ENCODE measurements around the gene DHX35.

DHX35 gene

DNA sequence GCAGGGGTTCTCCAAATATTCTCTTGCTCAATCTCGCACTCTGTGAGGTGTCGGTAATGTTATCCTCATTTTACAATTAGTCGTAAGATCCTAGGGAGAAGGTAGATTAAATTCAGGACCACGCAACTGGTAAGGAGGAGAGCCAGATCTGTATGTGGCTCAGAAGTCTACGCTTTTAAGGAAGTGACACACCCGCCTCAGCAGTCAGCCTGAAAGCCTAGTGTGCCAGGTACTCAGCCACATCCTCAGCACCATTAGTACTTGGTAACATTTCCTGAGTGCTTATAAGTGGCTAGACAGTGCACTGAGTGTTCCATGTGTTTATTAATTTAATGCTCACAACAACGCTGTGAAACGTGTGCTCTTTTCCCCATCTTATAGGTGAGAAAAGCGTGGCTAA, 63.7 kb downstream of the DHX35 start:
- Histone ChIP-seq H3K9me3 (ENCODE audit: control insufficient read depth, insufficient read depth, low read length) (no peaks in the 10 kb centered on the region), H3K36me3 (ENCODE audit: control insufficient read depth, insufficient read depth, low read length) (peaks cover 80% of the 10 kb centered on the region), H3K27ac (ENCODE audit: low read depth, low read length) (no peak overlapping the region), H3K27me3 (ENCODE audit: control insufficient read depth, insufficient read depth, low read length) (no peaks in the 10 kb centered on the region), H3K4me3 (ENCODE audit: low read depth, low read length) (no peak overlapping the region), H3K4me1 (ENCODE audit: control insufficient read depth, insufficient read depth, low read length) (no peaks in the 10 kb centered on the region), H3K9ac (ENCODE audit: low read depth, low read length) (no peak overlapping the region)

DNA sequence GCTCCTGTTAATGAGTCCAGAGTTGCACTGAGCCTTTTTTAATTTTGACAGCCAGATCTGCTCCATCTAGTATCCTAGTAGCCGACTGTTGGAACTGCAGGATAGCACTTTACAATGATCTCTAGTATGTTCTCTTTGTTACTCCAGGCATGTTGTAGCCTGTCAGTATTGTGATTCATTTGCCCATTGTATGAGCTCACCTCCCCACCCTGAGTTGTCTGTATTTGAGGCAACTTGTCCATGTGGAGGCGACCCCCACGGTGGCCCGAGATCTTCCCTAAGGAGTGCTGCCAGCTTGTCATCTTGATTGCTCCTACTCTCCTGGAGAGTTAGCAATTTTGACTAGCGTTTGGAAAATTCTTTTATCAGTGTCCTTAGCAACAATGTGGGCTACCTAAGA, 67.2 kb downstream of the DHX35 start:
- H3K9ac ChIP-seq (ENCODE audit: low read depth, low read length): no peak overlapping the region
- H3K36me3 ChIP-seq (ENCODE audit: control insufficient read depth, insufficient read depth, low read length): peaks cover 72% of the 10 kb centered on the region
- H3K4me3 ChIP-seq (ENCODE audit: low read depth, low read length): no peak overlapping the region
- no peaks in the 10 kb centered on the region for H3K4me1 ChIP-seq (ENCODE audit: control insufficient read depth, insufficient read depth, low read length)
- H3K27me3 ChIP-seq (ENCODE audit: control insufficient read depth, insufficient read depth, low read length): no peaks in the 10 kb centered on the region
- no peak overlapping the region for H3K27ac ChIP-seq (ENCODE audit: low read depth, low read length)
- no peaks in the 10 kb centered on the region for H3K9me3 ChIP-seq (ENCODE audit: control insufficient read depth, insufficient read depth, low read length)

DNA sequence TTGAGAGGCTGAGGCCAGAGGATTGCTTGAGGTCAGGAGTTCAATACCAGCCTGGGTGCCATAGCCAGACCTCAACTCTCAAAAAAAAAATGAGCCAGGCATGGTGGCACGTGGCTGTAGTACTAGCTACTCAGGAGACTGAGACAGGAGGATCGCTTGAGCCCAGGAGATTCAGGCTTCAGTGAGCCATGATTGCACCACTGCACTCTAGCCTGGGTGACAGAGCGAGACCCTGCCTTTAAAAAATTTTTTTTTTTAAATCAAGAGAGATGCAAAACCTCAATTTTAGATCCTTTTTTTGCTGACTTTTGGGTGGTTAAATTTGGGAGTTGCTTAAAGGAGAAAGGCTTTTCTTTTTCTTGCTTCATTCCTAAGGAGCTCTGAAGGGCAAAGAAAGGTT, 70.9 kb downstream of the DHX35 start:
- Histone ChIP-seq H3K9ac (ENCODE audit: low read depth, low read length) (no peak overlapping the region), H3K9me3 (ENCODE audit: control insufficient read depth, insufficient read depth, low read length) (no peaks in the 10 kb centered on the region), H3K4me1 (ENCODE audit: control insufficient read depth, insufficient read depth, low read length) (no peaks in the 10 kb centered on the region), H3K36me3 (ENCODE audit: control insufficient read depth, insufficient read depth, low read length) (peaks cover 73% of the 10 kb centered on the region), H3K27ac (ENCODE audit: low read depth, low read length) (no peak overlapping the region), H3K27me3 (ENCODE audit: control insufficient read depth, insufficient read depth, low read length) (no peaks in the 10 kb centered on the region), H3K4me3 (ENCODE audit: low read depth, low read length) (no peak overlapping the region)

DNA sequence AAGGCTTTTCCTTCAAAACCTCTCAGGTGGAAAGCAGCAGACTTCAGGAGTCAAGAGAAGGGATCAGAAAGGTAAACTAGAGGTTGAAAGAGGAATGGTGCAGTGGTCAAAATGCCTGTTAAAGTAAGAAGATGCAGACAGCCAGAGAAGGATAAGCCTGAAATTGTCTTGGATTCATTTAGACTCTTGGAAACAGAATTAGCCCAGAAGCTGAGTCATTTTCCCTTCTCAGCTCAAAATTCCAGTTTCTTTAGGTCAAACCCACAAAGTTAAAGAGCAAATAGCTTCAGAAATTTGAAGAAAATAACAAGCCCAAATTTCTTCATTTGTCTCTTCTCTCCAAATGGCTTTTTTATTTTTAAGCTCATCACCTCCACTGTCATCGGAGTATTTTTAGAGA, 73.9 kb downstream of the DHX35 start:
- Histone ChIP-seq H3K27ac (ENCODE audit: low read depth, low read length) (no peak overlapping the region), H3K36me3 (ENCODE audit: control insufficient read depth, insufficient read depth, low read length) (peaks cover 87% of the 10 kb centered on the region), H3K9me3 (ENCODE audit: control insufficient read depth, insufficient read depth, low read length) (no peaks in the 10 kb centered on the region), H3K27me3 (ENCODE audit: control insufficient read depth, insufficient read depth, low read length) (no peaks in the 10 kb centered on the region), H3K4me1 (ENCODE audit: control insufficient read depth, insufficient read depth, low read length) (no peaks in the 10 kb centered on the region), H3K9ac (ENCODE audit: low read depth, low read length) (no peak overlapping the region), H3K4me3 (ENCODE audit: low read depth, low read length) (no peak overlapping the region)

DNA sequence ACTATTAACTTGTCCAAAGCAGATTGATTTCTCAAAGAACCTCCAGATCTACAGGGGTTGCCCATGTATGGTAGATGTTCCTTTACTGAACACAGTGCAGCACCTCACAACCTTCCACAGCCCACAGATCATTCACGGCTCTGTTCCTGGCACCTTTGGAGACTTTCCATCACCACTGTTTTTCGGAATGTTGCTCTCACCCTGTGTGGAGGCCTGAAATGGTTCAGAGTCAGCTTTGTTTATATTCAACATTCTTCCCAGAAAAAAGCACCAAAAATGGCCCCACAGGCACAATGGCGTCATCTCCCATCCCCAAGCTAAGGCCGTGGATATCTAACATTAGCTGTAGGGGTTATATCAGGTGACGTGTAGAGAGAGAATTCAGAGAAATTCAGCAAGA, 74.7 kb downstream of the DHX35 start:
- Histone ChIP-seq H3K36me3 (ENCODE audit: control insufficient read depth, insufficient read depth, low read length) (peaks cover 80% of the 10 kb centered on the region), H3K27ac (ENCODE audit: low read depth, low read length) (no peak overlapping the region), H3K4me3 (ENCODE audit: low read depth, low read length) (no peak overlapping the region), H3K9me3 (ENCODE audit: control insufficient read depth, insufficient read depth, low read length) (no peaks in the 10 kb centered on the region), H3K27me3 (ENCODE audit: control insufficient read depth, insufficient read depth, low read length) (no peaks in the 10 kb centered on the region), H3K9ac (ENCODE audit: low read depth, low read length) (no peak overlapping the region), H3K4me1 (ENCODE audit: control insufficient read depth, insufficient read depth, low read length) (no peaks in the 10 kb centered on the region)

DNA sequence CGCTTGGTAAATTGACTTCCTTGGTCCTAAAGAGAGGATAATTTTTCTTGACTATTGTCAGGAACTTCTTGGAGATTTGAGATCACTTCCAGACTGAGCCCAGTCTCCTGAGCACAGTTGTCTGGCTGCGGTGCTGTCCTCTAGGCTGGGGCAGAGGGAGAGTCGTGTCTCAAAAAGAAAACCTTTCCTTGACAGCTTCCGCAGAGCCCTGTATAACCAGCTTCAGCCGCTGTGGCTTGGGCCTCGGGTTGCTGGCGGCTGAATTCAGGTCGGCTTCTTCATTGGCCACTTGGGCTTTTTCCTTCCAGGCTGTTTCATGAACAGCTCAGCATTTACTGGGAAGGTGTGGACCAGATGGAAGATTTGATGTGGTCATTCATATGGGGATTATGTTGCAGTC, 75.9 kb downstream of the DHX35 start:
- Histone ChIP-seq H3K9me3 (ENCODE audit: control insufficient read depth, insufficient read depth, low read length) (no peaks in the 10 kb centered on the region), H3K4me3 (ENCODE audit: low read depth, low read length) (no peak overlapping the region), H3K27ac (ENCODE audit: low read depth, low read length) (no peak overlapping the region), H3K27me3 (ENCODE audit: control insufficient read depth, insufficient read depth, low read length) (no peaks in the 10 kb centered on the region), H3K36me3 (ENCODE audit: control insufficient read depth, insufficient read depth, low read length) (peaks cover 82% of the 10 kb centered on the region), H3K4me1 (ENCODE audit: control insufficient read depth, insufficient read depth, low read length) (no peaks in the 10 kb centered on the region), H3K9ac (ENCODE audit: low read depth, low read length) (no peak overlapping the region)

DNA sequence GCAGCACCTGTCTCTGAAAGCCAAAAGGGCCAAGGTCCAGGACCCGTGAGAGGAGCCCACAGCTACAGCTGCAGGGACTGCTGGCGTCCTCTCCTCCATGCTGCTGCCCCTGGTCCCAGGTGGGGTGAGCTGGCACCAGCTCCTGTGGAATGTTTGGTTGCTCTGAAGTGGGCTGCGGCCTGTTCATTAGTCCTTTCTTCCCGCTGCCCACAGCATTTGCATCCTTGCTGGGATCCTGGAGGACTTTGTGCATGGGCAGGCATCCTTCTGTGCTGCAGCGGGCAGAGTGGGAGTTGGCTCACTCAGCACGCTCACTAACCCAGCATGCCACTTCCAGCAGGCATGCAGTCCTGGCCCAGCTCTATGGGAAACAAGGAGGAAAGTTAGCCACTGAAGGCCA, 76.4 kb downstream of the DHX35 start:
- no peak overlapping the region for H3K4me3 ChIP-seq (ENCODE audit: low read depth, low read length)
- H3K4me1 ChIP-seq (ENCODE audit: control insufficient read depth, insufficient read depth, low read length): no peaks in the 10 kb centered on the region
- peaks cover 81% of the 10 kb centered on the region for H3K36me3 ChIP-seq (ENCODE audit: control insufficient read depth, insufficient read depth, low read length)
- no peaks in the 10 kb centered on the region for H3K9me3 ChIP-seq (ENCODE audit: control insufficient read depth, insufficient read depth, low read length)
- no peak overlapping the region for H3K9ac ChIP-seq (ENCODE audit: low read depth, low read length)
- no peak overlapping the region for H3K27ac ChIP-seq (ENCODE audit: low read depth, low read length)
- no peaks in the 10 kb centered on the region for H3K27me3 ChIP-seq (ENCODE audit: control insufficient read depth, insufficient read depth, low read length)

DNA sequence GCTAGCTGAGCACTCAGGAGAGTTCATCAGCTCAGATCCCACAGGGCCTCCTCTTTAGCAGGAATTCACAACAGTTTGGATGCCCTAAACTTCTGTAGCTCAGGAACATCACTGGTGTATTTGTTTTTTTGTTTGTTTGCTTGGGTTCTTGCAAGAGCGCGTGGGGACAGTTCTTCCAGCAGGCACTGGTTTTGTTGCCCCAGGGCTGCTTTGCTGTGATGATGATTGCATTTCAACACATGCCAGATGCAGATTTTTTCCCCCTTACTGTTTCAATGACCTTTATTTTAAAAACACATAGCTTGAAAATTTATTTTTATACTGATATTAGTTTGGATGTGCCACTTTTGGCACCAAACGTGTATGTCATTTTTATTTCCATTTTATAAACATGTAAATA, 77.1 kb downstream of the DHX35 start:
- H3K4me1 ChIP-seq (ENCODE audit: control insufficient read depth, insufficient read depth, low read length): no peaks in the 10 kb centered on the region
- H3K9ac ChIP-seq (ENCODE audit: low read depth, low read length): no peak overlapping the region
- H3K27me3 ChIP-seq (ENCODE audit: control insufficient read depth, insufficient read depth, low read length): no peaks in the 10 kb centered on the region
- H3K4me3 ChIP-seq (ENCODE audit: low read depth, low read length): no peak overlapping the region
- H3K9me3 ChIP-seq (ENCODE audit: control insufficient read depth, insufficient read depth, low read length): no peaks in the 10 kb centered on the region
- H3K27ac ChIP-seq (ENCODE audit: low read depth, low read length): no peak overlapping the region
- H3K36me3 ChIP-seq (ENCODE audit: control insufficient read depth, insufficient read depth, low read length): peaks cover 73% of the 10 kb centered on the region

DNA sequence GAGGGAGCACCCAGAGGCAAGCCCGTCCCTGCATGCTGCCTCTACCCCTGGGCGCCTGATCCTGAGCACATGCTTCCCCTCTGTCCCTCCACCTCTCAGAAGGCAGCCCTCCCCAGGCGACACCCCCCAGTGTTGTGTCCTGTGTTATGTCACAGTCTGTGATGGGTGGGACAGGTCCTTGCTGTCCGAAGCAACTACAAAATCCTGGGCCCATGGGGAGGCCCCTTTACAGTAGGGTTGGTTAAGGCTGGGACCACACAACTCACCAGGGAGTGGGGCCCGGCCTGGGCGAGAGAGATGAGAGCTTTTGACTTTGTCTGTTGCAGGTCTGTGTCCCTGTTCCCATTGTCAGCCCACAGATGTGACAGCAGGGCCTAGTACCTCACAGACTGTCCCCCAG, 78.0 kb downstream of the DHX35 start:
- H3K4me3 ChIP-seq (ENCODE audit: low read depth, low read length): no peak overlapping the region
- H3K9me3 ChIP-seq (ENCODE audit: control insufficient read depth, insufficient read depth, low read length): no peaks in the 10 kb centered on the region
- H3K27ac ChIP-seq (ENCODE audit: low read depth, low read length): no peak overlapping the region
- H3K9ac ChIP-seq (ENCODE audit: low read depth, low read length): no peak overlapping the region
- peaks cover 65% of the 10 kb centered on the region for H3K36me3 ChIP-seq (ENCODE audit: control insufficient read depth, insufficient read depth, low read length)
- no peaks in the 10 kb centered on the region for H3K27me3 ChIP-seq (ENCODE audit: control insufficient read depth, insufficient read depth, low read length)
- H3K4me1 ChIP-seq (ENCODE audit: control insufficient read depth, insufficient read depth, low read length): no peaks in the 10 kb centered on the region

DNA sequence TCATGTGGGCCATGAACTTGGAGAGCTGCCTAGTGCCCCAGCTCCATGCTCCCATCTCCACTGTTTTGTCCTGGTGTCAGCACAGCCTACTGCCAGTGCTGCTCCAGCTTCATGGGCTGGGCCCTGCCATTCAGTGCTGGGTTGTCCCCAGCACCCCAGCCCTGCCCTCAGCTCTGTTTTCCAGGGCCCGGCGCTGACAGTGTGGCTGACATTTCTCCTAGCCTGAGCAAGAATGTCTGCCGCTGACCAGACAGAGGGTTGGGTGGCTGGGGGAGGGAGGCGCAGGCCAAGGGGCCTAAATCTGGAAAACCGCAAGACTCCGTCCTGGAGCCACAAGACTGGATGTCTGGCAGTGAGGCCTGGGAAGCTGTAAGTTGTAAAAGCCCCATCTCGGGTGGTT, 78.9 kb downstream of the DHX35 start:
- H3K4me3 ChIP-seq (ENCODE audit: low read depth, low read length): no peak overlapping the region
- no peak overlapping the region for H3K27ac ChIP-seq (ENCODE audit: low read depth, low read length)
- H3K9ac ChIP-seq (ENCODE audit: low read depth, low read length): no peak overlapping the region
- no peaks in the 10 kb centered on the region for H3K9me3 ChIP-seq (ENCODE audit: control insufficient read depth, insufficient read depth, low read length)
- no peaks in the 10 kb centered on the region for H3K27me3 ChIP-seq (ENCODE audit: control insufficient read depth, insufficient read depth, low read length)
- peaks cover 56% of the 10 kb centered on the region for H3K36me3 ChIP-seq (ENCODE audit: control insufficient read depth, insufficient read depth, low read length)
- no peaks in the 10 kb centered on the region for H3K4me1 ChIP-seq (ENCODE audit: control insufficient read depth, insufficient read depth, low read length)

DNA sequence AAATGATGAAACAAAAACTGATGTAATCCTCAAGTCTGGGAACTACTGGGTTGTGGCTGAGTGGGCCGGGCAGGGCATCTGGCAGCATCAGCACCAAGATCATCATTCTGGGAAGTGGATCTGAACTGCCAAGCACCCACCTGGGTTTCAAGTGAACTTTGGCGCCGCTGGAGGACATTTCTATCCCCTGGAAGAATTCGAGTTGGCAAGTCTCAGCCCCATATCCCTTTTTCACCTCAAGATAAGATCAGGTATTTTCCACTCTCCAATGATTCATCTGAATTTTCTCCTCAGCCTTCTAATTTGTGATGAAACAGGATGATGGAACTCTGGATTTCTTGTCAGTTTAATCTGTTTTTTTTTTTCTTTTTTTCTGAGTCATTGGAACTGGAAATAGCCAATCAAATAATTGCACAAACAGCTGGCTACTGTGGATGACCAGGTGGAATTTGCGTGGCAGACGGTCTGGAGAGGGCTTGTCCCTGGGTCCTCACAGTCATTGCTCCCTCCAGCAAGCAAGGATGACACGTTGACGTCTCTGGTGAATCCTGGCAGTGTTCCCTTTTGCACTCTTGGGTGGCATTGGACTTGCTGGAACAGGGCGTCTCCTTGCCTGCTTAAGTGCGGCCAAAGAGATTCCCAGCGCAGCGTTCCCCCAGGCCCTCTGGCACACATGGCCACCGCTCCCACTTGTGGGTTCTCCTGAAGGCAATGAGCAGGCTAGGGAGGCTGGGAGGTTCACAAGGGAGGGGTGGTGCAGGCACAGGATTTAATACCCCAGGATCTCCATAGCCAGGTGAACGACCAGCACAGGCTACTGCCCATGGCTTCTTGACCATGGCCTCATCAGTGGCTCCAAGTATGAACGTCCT, 80.4 kb downstream of the DHX35 start:
- Histone ChIP-seq H3K4me1 (ENCODE audit: control insufficient read depth, insufficient read depth, low read length) (no peaks in the 10 kb centered on the region), H3K27ac (ENCODE audit: low read depth, low read length) (no peak overlapping the region), H3K9ac (ENCODE audit: low read depth, low read length) (no peak overlapping the region), H3K9me3 (ENCODE audit: control insufficient read depth, insufficient read depth, low read length) (no peaks in the 10 kb centered on the region), H3K4me3 (ENCODE audit: low read depth, low read length) (no peak overlapping the region), H3K36me3 (ENCODE audit: control insufficient read depth, insufficient read depth, low read length) (peaks cover 44% of the 10 kb centered on the region), H3K27me3 (ENCODE audit: control insufficient read depth, insufficient read depth, low read length) (no peaks in the 10 kb centered on the region)
